Fibroblast of lung (primary cell): Measurements from ENCODE around the gene KNG1. TPM values are rescaled to one million over a fixed set of nuclear protein-coding genes. Genes with fewer than 3 reads are reported as not detected.

Source experiments
- DNase-seq, 2 donors: peaks; one replicate each; pipeline versions ENCODE4 v3.0.0 to v3.0.0-alpha.2; 2010; ENCODE audit warnings: low read depth in 2 of 2
- H2AFZ ChIP-seq: 2 replicates; pipeline ENCODE4 v1.5.1; 2012; ENCODE audit warnings: low read length, control low read depth, inconsistent platforms
- H3K27ac ChIP-seq: 2 replicates; pipeline ENCODE4 v1.5.1; 2011; ENCODE audit warnings: low read length, control low read depth; ENCODE audit not compliant: insufficient read depth
- H3K27me3 ChIP-seq: 2 replicates; pipeline ENCODE4 v1.5.1; 2011; ENCODE audit warnings: mild to moderate bottlenecking, low read length; ENCODE audit not compliant: control insufficient read depth, insufficient read depth
- H3K36me3 ChIP-seq: 2 replicates; pipeline ENCODE4 v1.5.1; 2011; ENCODE audit warnings: low read length; ENCODE audit not compliant: control insufficient read depth, insufficient read depth
- H3K4me1 ChIP-seq: 2 replicates; pipeline ENCODE4 v1.5.1; 2011; ENCODE audit warnings: low read length; ENCODE audit not compliant: control insufficient read depth, insufficient read depth; ENCODE audit errors: extremely low read depth
- H3K4me2 ChIP-seq: 2 replicates; pipeline ENCODE4 v1.5.1; 2011; ENCODE audit warnings: low read length, control low read depth; ENCODE audit not compliant: insufficient read depth; ENCODE audit errors: extremely low read depth
- H3K4me3 ChIP-seq, 4 experiments: fragments of 200-600 bp in 1 of 4; sonication (generic) in 1 of 4; replicated peaks in 1 of 4; 2 replicates each; pipeline ENCODE4 v1.5.1; 2011 to 2016; ENCODE audit warnings: low read length in 4 of 4, low read depth in 3 of 4, mild to moderate bottlenecking in 3 of 4, control low read depth in 2 of 4, inconsistent platforms in 1 of 4, mixed read lengths in 1 of 4; ENCODE audit not compliant: insufficient read depth in 1 of 4; ENCODE audit errors: control extremely low read depth in 1 of 4
- H3K79me2 ChIP-seq: 2 replicates; pipeline ENCODE4 v1.5.1; 2012; ENCODE audit warnings: mild to moderate bottlenecking, low read length, inconsistent platforms; ENCODE audit not compliant: control insufficient read depth, insufficient read depth
- H3K9ac ChIP-seq: 2 replicates; pipeline ENCODE4 v1.5.1; 2011; ENCODE audit warnings: mild to moderate bottlenecking, low read length, control low read depth; ENCODE audit not compliant: insufficient read depth
- H3K9me3 ChIP-seq: 2 replicates; pipeline ENCODE4 v1.5.1; 2012; ENCODE audit warnings: low read depth, low read length; ENCODE audit not compliant: control insufficient read depth, insufficient read depth
- H4K20me1 ChIP-seq: 2 replicates; pipeline ENCODE4 v1.5.1; 2011; ENCODE audit warnings: low read length; ENCODE audit not compliant: control insufficient read depth, insufficient read depth; ENCODE audit errors: extremely low read depth
- CTCF ChIP-seq, 2 donors: IDR thresholded peaks in 1 of 2; conservative IDR thresholded peaks in 1 of 2; 1 replicate in 1 of 2; 2 replicates in 1 of 2; pipeline ENCODE4 v1.5.1; 2011 to 2012; ENCODE audit warnings: low read length in 2 of 2, control low read depth in 1 of 2, inconsistent platforms in 1 of 2, low read depth in 1 of 2, mild to moderate bottlenecking in 1 of 2
- EZH2 ChIP-seq: IDR thresholded peaks from 2 replicates; pipeline ENCODE4 v1.5.1; 2012; ENCODE audit warnings: low read length, control low read depth, mild to moderate bottlenecking; ENCODE audit errors: missing control alignments
- polyA plus RNA-seq, 2 donors: library from polyadenylated mRNA; depleted of rRNA in 1 of 2; stranded (reverse) in 1 of 2; unstranded in 1 of 2; fragments of >200 nt; gene quantifications; 2 replicates each; pipeline ENCODE4 v1.2.1, GENCODE V29; 2011 to 2012; ENCODE audit warnings: missing spikeins in 1 of 2
- total RNA-seq: library from RNA; depleted of rRNA; stranded (reverse); fragments of >200 nt; gene quantifications from 2 replicates; pipeline ENCODE4 v1.2.1, GENCODE V29; 2014

Gene KNG1
- total and polyA plus RNA-seq, 2 donors (not counting 1 experiment from before 2014, with no cell fraction given) = not detected

- H3K36me3 ChIP-seq = no peaks in the 10 kb centered on the region
- no peak overlapping the region for H3K4me2 ChIP-seq
- no peak overlapping the region for H3K27ac ChIP-seq
- H3K27me3 ChIP-seq = no peaks in the 10 kb centered on the region
- H3K9me3 ChIP-seq = no peaks in the 10 kb centered on the region
- no peaks in the 10 kb centered on the region for H4K20me1 ChIP-seq
- DNase-seq = no peak
- no peak overlapping the region for H3K4me3 ChIP-seq
- H2AFZ ChIP-seq = no peak overlapping the region
- TF ChIP-seq EZH2 = no peak
- TF ChIP-seq CTCF (conservative IDR thresholded peaks at IDR 0.05 in 1 of 2, IDR thresholded peaks at IDR 0.05 in 1 of 2; ENCODE audit: low read depth in 1 of 2, low read length in 2 of 2) = no peak
- no peaks in the 10 kb centered on the region for H3K4me1 ChIP-seq
- H3K9ac ChIP-seq = no peak overlapping the region
- H3K79me2 ChIP-seq = no peaks in the 10 kb centered on the region
Measured at GRCh38 chr3:186691676-186692075, 25.5 kb upstream of the KNG1 start.

- no peak overlapping the region for H2AFZ ChIP-seq
- no peaks in the 10 kb centered on the region for H3K79me2 ChIP-seq
- no peak overlapping the region for H3K4me2 ChIP-seq
- H3K27me3 ChIP-seq = no peaks in the 10 kb centered on the region
- H3K36me3 ChIP-seq = no peaks in the 10 kb centered on the region
- no peak overlapping the region for H3K4me3 ChIP-seq
- H3K27ac ChIP-seq = no peak overlapping the region
- H4K20me1 ChIP-seq = no peaks in the 10 kb centered on the region
- TF ChIP-seq CTCF (conservative IDR thresholded peaks at IDR 0.05 in 1 of 2, IDR thresholded peaks at IDR 0.05 in 1 of 2; ENCODE audit: low read depth in 1 of 2, low read length in 2 of 2) = no peak
- no peak for TF ChIP-seq EZH2
- no peaks in the 10 kb centered on the region for H3K4me1 ChIP-seq
- no peak overlapping the region for H3K9ac ChIP-seq
- H3K9me3 ChIP-seq = no peaks in the 10 kb centered on the region
- no peak for DNase-seq
Measured at GRCh38 chr3:186693843-186694242, 23.3 kb upstream of the KNG1 start.

DNA sequence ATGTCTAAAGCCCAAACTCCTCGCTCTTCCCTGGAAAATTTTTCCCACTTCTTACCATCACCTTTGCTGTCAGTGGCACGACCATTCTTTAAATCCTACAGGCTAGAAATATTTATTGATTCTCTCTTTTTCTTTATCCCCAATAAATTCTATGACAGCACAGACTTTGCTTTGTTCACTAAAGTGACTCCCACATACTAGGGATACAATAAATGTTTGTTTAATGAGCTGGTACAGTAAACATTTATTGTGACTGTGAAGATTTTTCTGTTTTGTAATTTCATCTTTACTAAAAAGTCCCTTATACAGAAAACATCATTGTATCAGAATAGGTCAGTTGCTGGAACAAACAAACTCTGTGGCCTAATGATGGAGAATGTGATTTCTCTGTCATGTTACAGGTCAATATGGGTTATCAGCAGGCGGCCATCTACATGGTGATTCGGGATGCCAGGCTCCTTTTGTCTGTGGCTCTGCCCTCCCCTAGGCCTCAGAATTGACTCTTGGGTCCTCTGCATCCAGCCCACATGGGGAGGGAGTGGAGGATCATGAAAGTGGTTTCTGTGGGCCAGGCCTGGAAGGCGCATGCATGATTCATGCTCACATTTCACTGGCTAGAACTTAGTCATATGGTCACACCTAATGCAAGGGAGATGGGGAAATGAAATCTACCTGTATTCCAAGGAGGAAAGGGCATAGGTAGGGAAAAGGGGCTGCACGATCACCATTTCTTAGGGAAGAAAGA is 22.7 kb upstream of the KNG1 start:
- Histone ChIP-seq H3K27ac (no peak overlapping the region), H3K4me2 (no peak overlapping the region), H2AFZ (no peak overlapping the region), H3K4me1 (no peaks in the 10 kb centered on the region), H3K4me3 (no peak overlapping the region), H3K36me3 (no peaks in the 10 kb centered on the region), H3K9me3 (no peaks in the 10 kb centered on the region), H3K79me2 (no peaks in the 10 kb centered on the region), H3K27me3 (no peaks in the 10 kb centered on the region), H3K9ac (no peak overlapping the region), H4K20me1 (no peaks in the 10 kb centered on the region)
- TF ChIP-seq EZH2 (no peak), CTCF (conservative IDR thresholded peaks at IDR 0.05 in 1 of 2, IDR thresholded peaks at IDR 0.05 in 1 of 2; ENCODE audit: low read depth in 1 of 2, low read length in 2 of 2) (no peak)
- DNase-seq = no peak
